HCT116 (cell line): ENCODE measurements around the gene CLRN1.

Experiments used
- CTCF ChIP-seq, 3 experiments: fragments of 200-600 bp in 1 of 3; sonication (generic) in 1 of 3; IDR thresholded peaks in 2 of 3; conservative IDR thresholded peaks in 1 of 3; 2 replicates each; pipeline ENCODE4 v1.5.1; 2012 to 2017; ENCODE audit warnings: low read depth in 2 of 3, low read length in 2 of 3, antibody characterized with exemption in 1 of 3, borderline replicate concordance in 1 of 3, control low read depth in 1 of 3, mild to moderate bottlenecking in 1 of 3, mixed read lengths in 1 of 3, mixed run types in 1 of 3, moderate library complexity in 1 of 3; ENCODE audit not compliant: insufficient read depth in 1 of 3
- JUND ChIP-seq: IDR thresholded peaks from 2 replicates; pipeline ENCODE4 v1.6.1; 2012
- REST ChIP-seq: IDR thresholded peaks from 2 replicates; pipeline ENCODE4 v1.6.1; 2012; ENCODE audit warnings: low read depth
- YY1 ChIP-seq: IDR thresholded peaks from 2 replicates; pipeline ENCODE4 v1.6.1; 2011; ENCODE audit warnings: low read length, low read depth, moderate library complexity, mild to moderate bottlenecking; ENCODE audit not compliant: insufficient replicate concordance; ENCODE audit errors: extremely low read depth

DNA sequence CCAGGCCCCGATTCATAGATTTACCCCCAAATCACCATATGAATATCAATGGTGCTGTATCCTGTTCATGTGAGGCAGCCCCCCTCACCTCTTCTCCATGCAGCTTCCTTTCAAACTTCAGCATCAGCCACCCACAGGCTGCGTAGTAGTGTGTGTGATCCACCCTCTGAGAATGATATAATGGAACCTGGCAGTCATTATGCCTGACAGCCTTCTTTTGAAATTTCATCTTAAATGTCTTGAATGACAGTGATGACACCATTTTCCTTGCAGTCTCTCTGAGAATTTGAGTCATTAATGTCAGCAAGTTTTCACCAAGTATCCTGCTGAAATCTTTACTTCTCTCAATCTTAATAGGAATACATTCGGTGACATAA is 3.5 kb upstream of the CLRN1 start:
- no peak for TF ChIP-seq CTCF (IDR thresholded peaks at IDR 0.05 in 2 of 3, conservative IDR thresholded peaks at IDR 0.05 in 1 of 3; ENCODE audit: borderline replicate concordance in 1 of 3, insufficient read depth in 1 of 3, low read depth in 2 of 3, low read length in 2 of 3)
- TF ChIP-seq REST = no peak
- no peak for TF ChIP-seq JUND
- no peak for TF ChIP-seq YY1
